Ishikawa (cell line): ENCODE results near the gene FKBP15.

Source experiments
- CEBPB ChIP-seq: IDR thresholded peaks from 2 replicates; pipeline ENCODE4 v1.6.1; 2012
- CREB1 ChIP-seq: IDR thresholded peaks from 2 replicates; pipeline ENCODE4 v1.6.1; 2012; ENCODE audit warnings: low read depth
- EGR1 ChIP-seq: IDR thresholded peaks from 2 replicates; pipeline ENCODE4 v1.6.1; 2012
- EP300 ChIP-seq: IDR thresholded peaks from 2 replicates; pipeline ENCODE4 v1.6.1; 2012; ENCODE audit warnings: borderline replicate concordance
- FOXM1 ChIP-seq: IDR thresholded peaks from 2 replicates; pipeline ENCODE4 v1.6.1; 2012; ENCODE audit warnings: low read depth, borderline replicate concordance
- NFIC ChIP-seq: IDR thresholded peaks from 2 replicates; pipeline ENCODE4 v1.6.1; 2012
- RAD21 ChIP-seq: IDR thresholded peaks from 2 replicates; pipeline ENCODE4 v1.6.1; 2012; ENCODE audit warnings: low read depth
- TAF1 ChIP-seq: IDR thresholded peaks from 2 replicates; pipeline ENCODE4 v1.6.1; 2012; ENCODE audit warnings: low read depth, mild to moderate bottlenecking
- TCF12 ChIP-seq: IDR thresholded peaks from 2 replicates; pipeline ENCODE4 v1.6.1; 2012; ENCODE audit warnings: low read depth
- TEAD4 ChIP-seq: IDR thresholded peaks from 2 replicates; pipeline ENCODE4 v1.6.1; 2012
- YY1 ChIP-seq: IDR thresholded peaks from 2 replicates; pipeline ENCODE4 v1.6.1; 2012; ENCODE audit warnings: low read depth
- ZBTB7A ChIP-seq: IDR thresholded peaks from 2 replicates; pipeline ENCODE4 v1.6.1; 2012; ENCODE audit warnings: low read depth
- TF ChIP-seq, protein P1 (sequence below): IDR thresholded peaks from 2 replicates; pipeline ENCODE4 v1.6.1; 2012; ENCODE audit warnings: low read depth, mild to moderate bottlenecking
- TF ChIP-seq, protein P2 (sequence below): IDR thresholded peaks from 2 replicates; pipeline ENCODE4 v1.6.1; 2012
- TF ChIP-seq, protein P3 (sequence below): IDR thresholded peaks from 2 replicates; pipeline ENCODE4 v1.6.1; 2012

FKBP15 gene

DNA sequence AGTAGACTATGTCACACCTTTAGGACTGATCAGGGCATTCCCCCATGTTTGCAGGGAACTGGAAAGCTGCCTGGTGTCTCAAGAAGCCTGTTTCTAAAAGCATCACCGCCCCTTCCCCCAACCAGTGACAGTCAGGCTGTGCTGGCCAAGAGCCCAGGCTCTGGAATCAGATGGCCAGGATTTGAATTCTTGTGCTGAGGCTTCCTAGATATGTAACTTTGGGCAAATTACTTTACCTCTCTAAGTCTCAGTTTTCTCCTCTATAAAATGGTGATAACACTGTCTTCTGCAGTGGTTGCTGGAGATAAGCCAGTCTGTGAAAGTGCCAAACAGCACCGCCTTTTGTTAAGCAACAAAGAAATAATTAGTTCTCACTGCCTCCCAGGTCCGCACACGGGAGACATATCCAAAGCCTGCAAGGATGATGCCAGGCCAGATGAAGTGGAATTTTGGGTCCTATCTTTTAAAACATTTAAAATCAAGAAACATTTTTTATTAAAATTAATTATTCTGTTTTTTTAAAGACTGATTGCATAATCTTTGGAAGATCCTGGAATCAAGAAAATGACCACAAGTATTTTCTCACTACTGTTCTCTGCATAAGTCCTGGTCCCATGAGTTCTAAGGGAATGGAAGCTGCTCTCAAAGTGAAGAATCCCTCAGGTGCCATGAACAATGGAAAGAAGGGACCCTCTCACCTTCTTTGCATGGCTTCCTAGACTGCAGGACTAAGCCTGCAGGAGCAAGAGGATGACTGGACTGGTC, 56.4 kb downstream of the FKBP15 start:
- TF ChIP-seq, protein P1, sequence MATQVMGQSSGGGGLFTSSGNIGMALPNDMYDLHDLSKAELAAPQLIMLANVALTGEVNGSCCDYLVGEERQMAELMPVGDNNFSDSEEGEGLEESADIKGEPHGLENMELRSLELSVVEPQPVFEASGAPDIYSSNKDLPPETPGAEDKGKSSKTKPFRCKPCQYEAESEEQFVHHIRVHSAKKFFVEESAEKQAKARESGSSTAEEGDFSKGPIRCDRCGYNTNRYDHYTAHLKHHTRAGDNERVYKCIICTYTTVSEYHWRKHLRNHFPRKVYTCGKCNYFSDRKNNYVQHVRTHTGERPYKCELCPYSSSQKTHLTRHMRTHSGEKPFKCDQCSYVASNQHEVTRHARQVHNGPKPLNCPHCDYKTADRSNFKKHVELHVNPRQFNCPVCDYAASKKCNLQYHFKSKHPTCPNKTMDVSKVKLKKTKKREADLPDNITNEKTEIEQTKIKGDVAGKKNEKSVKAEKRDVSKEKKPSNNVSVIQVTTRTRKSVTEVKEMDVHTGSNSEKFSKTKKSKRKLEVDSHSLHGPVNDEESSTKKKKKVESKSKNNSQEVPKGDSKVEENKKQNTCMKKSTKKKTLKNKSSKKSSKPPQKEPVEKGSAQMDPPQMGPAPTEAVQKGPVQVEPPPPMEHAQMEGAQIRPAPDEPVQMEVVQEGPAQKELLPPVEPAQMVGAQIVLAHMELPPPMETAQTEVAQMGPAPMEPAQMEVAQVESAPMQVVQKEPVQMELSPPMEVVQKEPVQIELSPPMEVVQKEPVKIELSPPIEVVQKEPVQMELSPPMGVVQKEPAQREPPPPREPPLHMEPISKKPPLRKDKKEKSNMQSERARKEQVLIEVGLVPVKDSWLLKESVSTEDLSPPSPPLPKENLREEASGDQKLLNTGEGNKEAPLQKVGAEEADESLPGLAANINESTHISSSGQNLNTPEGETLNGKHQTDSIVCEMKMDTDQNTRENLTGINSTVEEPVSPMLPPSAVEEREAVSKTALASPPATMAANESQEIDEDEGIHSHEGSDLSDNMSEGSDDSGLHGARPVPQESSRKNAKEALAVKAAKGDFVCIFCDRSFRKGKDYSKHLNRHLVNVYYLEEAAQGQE: no peak
- no peak for TF ChIP-seq CEBPB
- TF ChIP-seq CREB1: no peak
- no peak for TF ChIP-seq NFIC
- no peak for TF ChIP-seq FOXM1
- no peak for TF ChIP-seq ZBTB7A
- TF ChIP-seq YY1: no peak
- TF ChIP-seq RAD21: no peak
- no peak for TF ChIP-seq EGR1
- no peak for TF ChIP-seq TEAD4
- TF ChIP-seq EP300: no peak
- TF ChIP-seq, protein P2, sequence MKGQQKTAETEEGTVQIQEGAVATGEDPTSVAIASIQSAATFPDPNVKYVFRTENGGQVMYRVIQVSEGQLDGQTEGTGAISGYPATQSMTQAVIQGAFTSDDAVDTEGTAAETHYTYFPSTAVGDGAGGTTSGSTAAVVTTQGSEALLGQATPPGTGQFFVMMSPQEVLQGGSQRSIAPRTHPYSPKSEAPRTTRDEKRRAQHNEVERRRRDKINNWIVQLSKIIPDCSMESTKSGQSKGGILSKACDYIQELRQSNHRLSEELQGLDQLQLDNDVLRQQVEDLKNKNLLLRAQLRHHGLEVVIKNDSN: no peak
- no peak for TF ChIP-seq TAF1
- TF ChIP-seq, protein P3, sequence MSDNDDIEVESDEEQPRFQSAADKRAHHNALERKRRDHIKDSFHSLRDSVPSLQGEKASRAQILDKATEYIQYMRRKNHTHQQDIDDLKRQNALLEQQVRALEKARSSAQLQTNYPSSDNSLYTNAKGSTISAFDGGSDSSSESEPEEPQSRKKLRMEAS: no peak
- no peak for TF ChIP-seq TCF12

DNA sequence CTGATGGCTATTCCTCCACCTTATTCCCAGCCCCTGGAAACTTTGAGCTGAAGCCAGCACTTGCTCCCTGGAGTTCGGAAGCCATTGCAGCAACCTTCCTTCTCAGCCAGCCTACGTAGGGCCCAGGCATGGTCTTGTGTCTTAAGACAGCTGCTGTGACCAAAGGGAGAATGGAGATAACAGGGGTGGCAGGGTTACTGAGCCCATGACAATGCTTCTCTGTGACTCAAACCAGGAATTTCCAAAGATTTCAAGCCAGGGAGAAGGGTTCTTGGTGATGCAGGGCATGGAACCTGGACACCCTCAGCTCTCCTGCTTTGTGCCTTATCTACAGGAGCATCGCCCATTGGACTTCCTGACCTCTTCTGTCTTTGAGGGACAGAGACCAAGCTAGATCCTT, 58.1 kb downstream of the FKBP15 start:
- TF ChIP-seq RAD21: no peak
- TF ChIP-seq, protein P2: no peak
- no peak for TF ChIP-seq FOXM1
- no peak for TF ChIP-seq CEBPB
- TF ChIP-seq NFIC: no peak
- no peak for TF ChIP-seq ZBTB7A
- no peak for TF ChIP-seq TCF12
- TF ChIP-seq EGR1: no peak
- TF ChIP-seq, protein P1: no peak

DNA sequence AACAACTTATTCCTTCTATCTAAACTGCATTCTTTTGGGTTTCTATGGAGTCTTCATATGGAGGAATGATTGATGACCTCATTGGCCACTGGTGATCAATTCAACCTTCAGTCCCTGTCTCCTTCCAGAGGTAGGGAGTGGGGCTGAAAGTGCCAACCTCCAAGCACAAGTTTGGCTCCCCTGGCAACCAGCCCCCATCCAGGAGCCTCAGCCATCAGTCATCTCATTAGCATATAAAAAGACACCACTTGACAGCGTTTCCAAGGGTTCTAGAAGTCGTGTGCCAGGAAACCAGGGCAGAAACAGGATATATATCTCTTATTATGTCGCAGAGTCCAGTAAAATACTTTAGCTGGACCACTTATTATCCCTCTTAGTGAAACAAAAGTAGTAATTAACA, 60.5 kb downstream of the FKBP15 start:
- TF ChIP-seq, protein P1: no peak
- TF ChIP-seq NFIC (no peak), ZBTB7A (no peak), FOXM1 (no peak), TEAD4 (no peak), EGR1 (no peak), EP300 (no peak), YY1 (no peak), CREB1 (no peak), TCF12 (no peak)
- TF ChIP-seq, protein P3: no peak

DNA sequence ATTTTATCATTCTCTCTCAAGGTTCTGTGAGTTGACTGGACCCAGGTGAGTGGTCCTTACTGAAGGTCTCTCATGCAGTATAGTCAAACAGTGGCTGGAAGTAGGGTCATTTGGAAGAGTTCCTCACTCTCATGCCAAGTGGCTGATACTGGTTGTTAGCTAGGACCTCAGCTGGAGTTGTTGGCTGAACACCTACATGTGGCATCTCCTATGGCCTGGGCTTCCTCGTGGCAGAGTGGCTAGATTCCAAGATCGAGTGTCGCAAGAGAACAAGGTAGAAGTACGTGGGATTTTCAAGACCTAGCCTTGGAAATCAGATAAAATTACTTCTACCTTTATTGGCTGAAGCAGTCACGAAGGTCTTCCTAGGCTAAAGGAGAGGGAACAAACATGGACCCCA, 62.6 kb downstream of the FKBP15 start:
- TF ChIP-seq CREB1: no peak
- TF ChIP-seq FOXM1: no peak
- no peak for TF ChIP-seq RAD21
- TF ChIP-seq YY1: no peak
- no peak for TF ChIP-seq CEBPB
- TF ChIP-seq EP300: no peak
- no peak for TF ChIP-seq ZBTB7A
- no peak for TF ChIP-seq TCF12
- TF ChIP-seq TEAD4: no peak
- TF ChIP-seq, protein P2: no peak
- TF ChIP-seq NFIC: no peak
- no peak for TF ChIP-seq EGR1
- TF ChIP-seq TAF1: no peak
- TF ChIP-seq, protein P1: no peak
- TF ChIP-seq, protein P3: no peak
